22Rv1 (cell line): ENCODE results near the gene FYN.

Experiments used
- CTCF ChIP-seq: fragments of 450-650 bp; IDR thresholded peaks from 2 replicates; pipeline ENCODE4 v1.5.1; 2017; ENCODE audit warnings: mild to moderate bottlenecking
- ZFX ChIP-seq: fragments of 450-650 bp; IDR thresholded peaks from 2 replicates; pipeline ENCODE4 v1.6.1; 2017; ENCODE audit warnings: antibody characterized with exemption, borderline replicate concordance

GRCh38 chr6:111862314-111862713, 10.9 kb downstream of the FYN start:
- no peak for TF ChIP-seq CTCF
- no peak for TF ChIP-seq ZFX
